Chondrocyte (in vitro differentiated cells): ENCODE results near the gene MYO7A. TPM values are rescaled to one million over a fixed set of nuclear protein-coding genes. Genes with fewer than 3 reads are reported as not detected.

ENCODE experiments used
- DNase-seq: peaks from one replicate; pipeline ENCODE4 v3.0.0; 2021; ENCODE audit warnings: mixed read lengths, low spot score
- H3K27ac Mint-ChIP-seq: one replicate; pipeline ENCODE4 v1.8.0; 2021; ENCODE audit warnings: mild to moderate bottlenecking, moderate library complexity, mixed read lengths; ENCODE audit not compliant: unreplicated experiment
- H3K27me3 Mint-ChIP-seq: 2 replicates; pipeline ENCODE4 v1.8.0; 2021; ENCODE audit warnings: low read depth, mixed read lengths
- H3K36me3 Mint-ChIP-seq: 2 replicates; pipeline ENCODE4 v1.8.0; 2021; ENCODE audit warnings: low read depth, mixed read lengths
- H3K4me1 Mint-ChIP-seq: 2 replicates; pipeline ENCODE4 v1.8.0; 2021; ENCODE audit warnings: low read depth, mild to moderate bottlenecking, mixed read lengths
- H3K4me3 Mint-ChIP-seq: one replicate; pipeline ENCODE4 v1.8.0; 2021; ENCODE audit warnings: mild to moderate bottlenecking, moderate library complexity, mixed read lengths; ENCODE audit not compliant: unreplicated experiment
- H3K9me3 Mint-ChIP-seq: 2 replicates; pipeline ENCODE4 v1.8.0; 2021; ENCODE audit warnings: low read depth, mixed read lengths
- CTCF ChIP-seq: fragments of 200-600 bp; sonication (generic); IDR thresholded peaks from 2 replicates; pipeline ENCODE4 v1.5.0; 2021; ENCODE audit warnings: antibody characterized with exemption, mild to moderate bottlenecking, moderate library complexity
- total RNA-seq: library from RNA; stranded (reverse); gene quantifications from 3 replicates; pipeline ENCODE4 v1.2.1, GENCODE V29; 2021

Gene MYO7A
- total RNA-seq, 1 donor from 2014 or later: not detected

GRCh38 chr11:77144196-77144856 is 16.3 kb downstream of the MYO7A start:
- Mint-ChIP-seq H3K27me3 (peaks cover 2% of the 10 kb centered on the region), H3K27ac (no peak overlapping the region), H3K4me1 (peaks cover 3% of the 10 kb centered on the region), H3K36me3 (no peaks in the 10 kb centered on the region), H3K9me3 (no peaks in the 10 kb centered on the region), H3K4me3 (no peak overlapping the region)
- no peak for TF ChIP-seq CTCF
- peak; percentile 43 for DNase-seq

- Mint-ChIP-seq H3K27me3 (peaks cover 2% of the 10 kb centered on the region), H3K36me3 (no peaks in the 10 kb centered on the region), H3K4me3 (no peak overlapping the region), H3K4me1 (peaks cover 3% of the 10 kb centered on the region), H3K27ac (no peak overlapping the region), H3K9me3 (no peaks in the 10 kb centered on the region)
- peak; percentile 62 for DNase-seq
- TF ChIP-seq CTCF: no peak
Measured at GRCh38 chr11:77144857-77145428, 16.9 kb downstream of the MYO7A start.

GRCh38 chr11:77146261-77147035 is 18.4 kb downstream of the MYO7A start:
- TF ChIP-seq CTCF: no peak
- H3K4me1 Mint-ChIP-seq: peaks cover 3% of the 10 kb centered on the region
- no peak overlapping the region for H3K27ac Mint-ChIP-seq
- no peak for DNase-seq
- no peaks in the 10 kb centered on the region for H3K36me3 Mint-ChIP-seq
- H3K9me3 Mint-ChIP-seq: no peaks in the 10 kb centered on the region
- H3K4me3 Mint-ChIP-seq: no peak overlapping the region
- H3K27me3 Mint-ChIP-seq: peaks cover 4% of the 10 kb centered on the region

DNA sequence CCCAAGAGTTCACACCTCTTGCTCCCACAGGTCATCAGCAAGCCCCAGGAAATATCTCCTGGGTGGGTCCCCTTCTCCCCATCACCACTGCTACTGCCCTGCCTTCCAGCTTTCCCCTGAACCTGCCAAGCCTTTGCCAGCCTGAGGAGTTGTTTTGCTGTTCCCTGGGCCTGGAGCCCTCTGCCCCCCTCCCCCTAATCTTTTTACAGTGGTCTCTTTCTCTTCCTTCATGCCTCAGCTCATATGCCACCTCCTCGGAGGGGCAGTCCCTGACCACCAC is 18.9 kb downstream of the MYO7A start:
- Mint-ChIP-seq H3K27me3 (peaks cover 4% of the 10 kb centered on the region), H3K36me3 (no peaks in the 10 kb centered on the region), H3K4me3 (no peak overlapping the region), H3K27ac (no peak overlapping the region), H3K4me1 (peaks cover 3% of the 10 kb centered on the region), H3K9me3 (no peaks in the 10 kb centered on the region)
- DNase-seq: no peak
- TF ChIP-seq CTCF: no peak

GRCh38 chr11:77147668-77148321 is 19.7 kb downstream of the MYO7A start:
- Mint-ChIP-seq H3K4me1 (peaks cover 10% of the 10 kb centered on the region), H3K36me3 (no peaks in the 10 kb centered on the region), H3K27ac (no peak overlapping the region), H3K4me3 (no peak overlapping the region), H3K9me3 (no peaks in the 10 kb centered on the region), H3K27me3 (peaks cover 4% of the 10 kb centered on the region)
- TF ChIP-seq CTCF: no peak
- DNase-seq: no peak
